Measurements from ENCODE around the gene DOCK2. TPM values are rescaled to one million over a fixed set of nuclear protein-coding genes. Genes with fewer than 3 reads are reported as not detected.

The DOCK2 gene
- total and polyA plus RNA-seq, 9 of the 15 experiments (the other 6 are each of a cell fraction or from before 2014, with no cell fraction given) = 4.5 to 42.6 (median 20.5) TPM

- Histone ChIP-seq H3K9me1 (ENCODE audit: control insufficient read depth, insufficient read depth, low read length) (no peaks in the 10 kb centered on the region), H3K4me3 (no peak overlapping the region), H4K20me1 (replicated peaks; ENCODE audit: control insufficient read depth, insufficient read depth, low read length) (no peaks in the 10 kb centered on the region), H3K9me3 (replicated peaks; ENCODE audit: control insufficient read depth, insufficient read depth, low read depth, low read length) (no peaks in the 10 kb centered on the region), H3K27me3 (ENCODE audit: control insufficient read depth in 2 of 2, insufficient read depth in 2 of 2, low read length in 2 of 2) (peaks cover 0 to 7% of the 10 kb centered on the region in 2 experiments; a peak in 2 of 5 replicates), H3K36me3 (ENCODE audit: control insufficient read depth, insufficient read depth, low read length) (no peaks in the 10 kb centered on the region), H3K4me1 (replicated peaks in 1 of 2; ENCODE audit: control insufficient read depth in 2 of 2, insufficient read depth in 2 of 2, low read length in 2 of 2) (no peaks in the 10 kb centered on the region), H3K9ac (ENCODE audit: insufficient read depth in 1 of 2, low read depth in 2 of 2, low read length in 2 of 2) (no peak overlapping the region), H2AFZ (ENCODE audit: low read depth, low read length) (no peak overlapping the region), H3K4me2 (ENCODE audit: insufficient read depth, low read length) (no peak overlapping the region), H3K79me2 (ENCODE audit: control insufficient read depth, insufficient read depth, low read length) (no peaks in the 10 kb centered on the region), H3K27ac (ENCODE audit: extremely low read depth, low read depth, low read length) (no peak overlapping the region)
- in situ Hi-C loops (cut with MboI) = no loop called here
- BruUV-seq (replicated peaks) = no TSS peak
- FAIRE-seq (no peak), ATAC-seq (no peak), DNase-seq (ENCODE audit: extremely low read depth in 1 of 4, low spot score in 3 of 4) (no peak)
- 13% methylated on average over 10 of the region's 10 CpGs for WGBS (ENCODE audit: insufficient coverage, low coverage, missing lambda C conversion rate)
- intact Hi-C loops (cut with micrococcal nuclease) = no loop called here
- ChIA-PET CTCF (ENCODE audit: low intra/inter-chr PET ratio) (no interaction called here), POLR2A (interaction anchor here (1.5 kb wide), 1 partner anchor 10 kb away, joined by 6 read pairs; no protein-coding TSS in a partner anchor)
- TF ChIP-seq COPS2 (conservative IDR thresholded peaks at IDR 0.05) (no peak), MTA2 (IDR thresholded peaks at IDR 0.05; ENCODE audit: low read depth) (no peak), ZNF780A (CRISPR knock-in tag; IDR thresholded peaks at IDR 0.05) (no peak), ZNF444 (CRISPR knock-in tag; IDR thresholded peaks at IDR 0.05) (no peak), ZNF197 (CRISPR knock-in tag; IDR thresholded peaks at IDR 0.05; ENCODE audit: low read depth) (no peak), DDX20 (tag; IDR thresholded peaks at IDR 0.05; ENCODE audit: low read depth) (no peak), RERE (CRISPR knock-in tag; IDR thresholded peaks at IDR 0.05; ENCODE audit: borderline replicate concordance) (no peak)
These were observed 397.2 kb downstream of the DOCK2 start for GRCh38 chr5:170034231-170034630.

Data from K562 (cell line).